Measurements from ENCODE around the gene ARRDC4. TPM values are rescaled to one million over a fixed set of nuclear protein-coding genes. Genes with fewer than 3 reads are reported as not detected.

ARRDC4 gene
- total and polyA plus RNA-seq, 9 of the 15 experiments (the other 6 are each of a cell fraction or from before 2014, with no cell fraction given), result 4.3 to 16.1 (median 14.4) TPM

DNA sequence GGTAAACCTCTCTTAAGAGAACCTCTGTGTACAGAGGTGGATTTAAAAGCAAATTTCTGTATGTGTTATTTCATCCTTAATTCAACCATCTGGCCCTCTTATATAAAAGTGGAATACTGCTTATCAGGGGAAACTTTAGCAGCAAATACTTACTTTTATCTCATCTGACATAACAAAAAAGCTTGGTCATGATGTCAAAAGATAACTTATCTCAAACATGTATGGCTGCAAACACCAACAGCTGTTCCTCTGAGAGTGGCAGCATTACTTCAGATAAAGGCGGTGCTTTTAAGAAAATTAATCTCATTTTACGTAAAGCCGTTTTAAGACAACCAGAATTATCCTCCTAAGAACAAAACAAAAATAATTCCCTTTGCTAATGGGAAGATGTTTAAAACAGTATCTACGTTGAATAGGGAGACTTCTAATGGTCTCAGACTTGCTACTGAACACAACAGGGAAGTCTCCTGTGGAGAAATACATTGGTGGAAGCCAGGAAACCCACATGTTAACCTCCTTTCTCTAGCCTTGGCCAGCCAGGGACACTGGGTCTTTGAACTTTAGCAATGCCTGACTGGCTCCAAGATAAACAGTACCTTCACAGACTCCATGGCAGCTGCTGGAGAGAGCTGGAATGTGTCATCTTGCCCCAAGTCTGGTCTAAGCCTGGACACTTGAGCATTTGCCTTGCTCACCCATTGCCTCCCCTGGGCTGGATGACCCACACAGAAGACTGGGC lies 18.1 kb downstream of the ARRDC4 start (continued):
- TF ChIP-seq ZKSCAN8 (CRISPR knock-in tag; IDR thresholded peaks at IDR 0.05) (no peak), GATAD2A (IDR thresholded peaks at IDR 0.05) (no peak), TCF7L2 (IDR thresholded peaks at IDR 0.05; ENCODE audit: low read depth, low read length) (no peak), ZNF507 (tag; conservative IDR thresholded peaks at IDR 0.05) (no peak), ZFPM2 (CRISPR knock-in tag; IDR thresholded peaks at IDR 0.05) (no peak), SOX6 (IDR thresholded peaks at IDR 0.05) (peak; percentile 66; the same call in 1 of the 2 replicates), TCF3 (CRISPR knock-in tag; IDR thresholded peaks at IDR 0.05) (0 out of 2 replicates have a peak, but pooled peaks have one; percentile 23), MECOM (CRISPR knock-in tag; IDR thresholded peaks at IDR 0.05) (no peak), FOXA1 (IDR thresholded peaks at IDR 0.05; ENCODE audit: borderline replicate concordance) (no peak), ZNF143 (CRISPR knock-in tag; IDR thresholded peaks at IDR 0.05) (no peak), ZNF232 (CRISPR knock-in tag; IDR thresholded peaks at IDR 0.05) (no peak), SMARCA4 (IDR thresholded peaks at IDR 0.05) (0 out of 2 replicates have a peak, but pooled peaks have one; percentile 42), FOXA3 (CRISPR knock-in tag; conservative IDR thresholded peaks at IDR 0.05 in 1 of 2, IDR thresholded peaks at IDR 0.05 in 1 of 2) (0 out of 4 replicates have a peak, but pooled peaks of 1 of the 2 experiments have one; percentile 19), ELF4 (CRISPR knock-in tag; IDR thresholded peaks at IDR 0.05) (no peak), NFYB (IDR thresholded peaks at IDR 0.05; ENCODE audit: extremely low read depth, insufficient read length) (no peak), DDX20 (tag; IDR thresholded peaks at IDR 0.05; ENCODE audit: low read depth) (no peak), ZNF780A (CRISPR knock-in tag; IDR thresholded peaks at IDR 0.05) (no peak), CGGBP1 (CRISPR knock-in tag; IDR thresholded peaks at IDR 0.05) (no peak), ZBED1 (IDR thresholded peaks at IDR 0.05) (no peak), ZNF316 (IDR thresholded peaks at IDR 0.05) (peak; percentile 14; the same call in 1 of the 2 replicates), MTA2 (IDR thresholded peaks at IDR 0.05; ENCODE audit: low read depth) (peak; percentile 51), CLOCK (CRISPR knock-in tag; IDR thresholded peaks at IDR 0.05; ENCODE audit: borderline replicate concordance) (no peak), ZNF444 (CRISPR knock-in tag; IDR thresholded peaks at IDR 0.05) (peak; percentile 43; the same call in 1 of the 2 replicates), TBL1XR1 (IDR thresholded peaks at IDR 0.05; ENCODE audit: low read length in 2 of 2) (no peak), CREB1 (IDR thresholded peaks at IDR 0.05) (no peak), CREB1 (CRISPR knock-in tag; IDR thresholded peaks at IDR 0.05) (no peak), RBM17 (IDR thresholded peaks at IDR 0.05; ENCODE audit: borderline replicate concordance, low read depth, low read length) (no peak)
- TF ChIP-seq, protein P1, sequence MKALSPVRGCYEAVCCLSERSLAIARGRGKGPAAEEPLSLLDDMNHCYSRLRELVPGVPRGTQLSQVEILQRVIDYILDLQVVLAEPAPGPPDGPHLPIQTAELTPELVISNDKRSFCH (CRISPR knock-in tag; IDR thresholded peaks at IDR 0.05), result no peak
- TF ChIP-seq, protein P1 (tag; IDR thresholded peaks at IDR 0.05), result no peak
